GM19025 (cell line): ENCODE data around the gene SEC16A.
"Not testable (repeated sequence)": the region's sequence is repeated elsewhere in the genome, so short reads cannot be mapped to it uniquely, and the experiment has no call there.

ENCODE experiments used
- ATAC-seq: cut with Tn5 transposase; IDR thresholded peaks from one replicate; pipeline ENCODE4 v1.9.1; 2021; ENCODE audit warnings: mild to moderate bottlenecking, low read depth, moderate library complexity; ENCODE audit not compliant: unreplicated experiment

Gene SEC16A

GRCh38 chr9:136429075-136429628, 53.7 kb downstream of the SEC16A start:
- ATAC-seq, result no peak

GRCh38 chr9:136426787-136427186, 56.1 kb downstream of the SEC16A start:
- ATAC-seq, result no peak

GRCh38 chr9:136425367-136425766, 57.5 kb downstream of the SEC16A start:
- not testable (repeated sequence) for ATAC-seq

- no peak for ATAC-seq
Measured at GRCh38 chr9:136424750-136425362, 58.0 kb downstream of the SEC16A start.

- no peak for ATAC-seq
Measured at GRCh38 chr9:136423432-136424146, 59.3 kb downstream of the SEC16A start.

GRCh38 chr9:136422876-136423275, 60.0 kb downstream of the SEC16A start:
- ATAC-seq, result no peak

GRCh38 chr9:136421791-136422190, 61.0 kb downstream of the SEC16A start:
- ATAC-seq, result no peak

- no peak for ATAC-seq
Measured at GRCh38 chr9:136419092-136419420, 63.8 kb downstream of the SEC16A start.

GRCh38 chr9:136418182-136419091, 64.4 kb downstream of the SEC16A start:
- no peak for ATAC-seq

GRCh38 chr9:136416914-136417313, 65.9 kb downstream of the SEC16A start:
- no peak for ATAC-seq

GRCh38 chr9:136416427-136416826, 66.4 kb downstream of the SEC16A start:
- no peak for ATAC-seq

GRCh38 chr9:136412962-136413361, 69.9 kb downstream of the SEC16A start:
- ATAC-seq, result no peak

- ATAC-seq, result no peak
Measured at GRCh38 chr9:136411378-136411777, 71.5 kb downstream of the SEC16A start.

GRCh38 chr9:136410500-136411287, 72.1 kb downstream of the SEC16A start, which contains the start of the genes ENTR1 and PMPCA:
Gene ENTR1, minus strand, starts transcription at chr9:136410614. Its CDS starts 217 bp downstream, at chr9:136410397.
Gene PMPCA, plus strand, starts transcription at chr9:136410658. Its CDS starts 11 bp downstream, at chr9:136410669.
- peak; percentile 78 for ATAC-seq

- ATAC-seq, result peak; percentile 9
Measured at GRCh38 chr9:136409557-136410455, 73.0 kb downstream of the SEC16A start.

- ATAC-seq, result no peak
Measured at GRCh38 chr9:136407911-136408310, 74.9 kb downstream of the SEC16A start.

- ATAC-seq, result not testable (repeated sequence)
Measured at GRCh38 chr9:136407061-136407460, 75.8 kb downstream of the SEC16A start.

GRCh38 chr9:136405904-136406303, 76.9 kb downstream of the SEC16A start:
- not testable (repeated sequence) for ATAC-seq

GRCh38 chr9:136405481-136405880, 77.4 kb downstream of the SEC16A start:
- no peak for ATAC-seq
